GM12875 (cell line): ENCODE measurements around the gene CCDC78.

ENCODE experiments used
- H3K4me3 ChIP-seq: one replicate; pipeline ENCODE4 v1.5.1; 2011; ENCODE audit warnings: low read depth, low read length, control low read depth
- TF ChIP-seq, protein P1 (sequence below): IDR thresholded peaks from 2 replicates; pipeline ENCODE4 v1.5.1; 2011; ENCODE audit warnings: low read depth, mild to moderate bottlenecking, control low read depth, inconsistent platforms, low read length, moderate library complexity, borderline replicate concordance; ENCODE audit not compliant: insufficient read depth

The CCDC78 gene

DNA sequence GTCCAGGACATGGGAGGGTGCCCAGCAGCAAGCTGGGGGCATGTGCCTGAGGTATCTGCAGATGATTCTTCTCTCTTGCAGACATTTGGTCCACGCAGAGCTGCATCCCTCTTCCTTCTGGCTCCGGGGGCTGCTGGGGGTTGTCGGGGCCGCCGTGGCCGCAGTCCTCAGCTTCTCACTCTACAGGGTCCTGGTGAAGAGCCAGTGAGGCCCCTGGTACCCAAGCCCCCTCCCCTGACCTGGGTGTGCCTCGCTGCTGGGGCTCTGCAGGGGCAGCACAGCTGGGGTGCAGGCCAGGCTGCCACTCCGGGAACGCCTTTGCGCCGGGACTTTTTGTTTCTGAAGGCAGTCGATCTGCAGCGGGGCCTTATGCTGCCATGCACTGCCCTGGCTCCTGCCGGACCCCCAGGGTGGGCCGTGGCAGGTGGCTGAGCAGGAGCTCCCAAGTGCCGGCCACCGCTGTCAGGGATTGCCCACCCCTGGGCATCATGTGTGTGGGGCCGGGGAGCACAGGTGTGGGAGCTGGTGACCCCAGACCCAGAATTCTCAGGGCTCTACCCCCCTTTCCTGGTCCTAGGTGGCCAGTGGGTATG, 52.7 kb downstream of the CCDC78 start:
- TF ChIP-seq, protein P1, sequence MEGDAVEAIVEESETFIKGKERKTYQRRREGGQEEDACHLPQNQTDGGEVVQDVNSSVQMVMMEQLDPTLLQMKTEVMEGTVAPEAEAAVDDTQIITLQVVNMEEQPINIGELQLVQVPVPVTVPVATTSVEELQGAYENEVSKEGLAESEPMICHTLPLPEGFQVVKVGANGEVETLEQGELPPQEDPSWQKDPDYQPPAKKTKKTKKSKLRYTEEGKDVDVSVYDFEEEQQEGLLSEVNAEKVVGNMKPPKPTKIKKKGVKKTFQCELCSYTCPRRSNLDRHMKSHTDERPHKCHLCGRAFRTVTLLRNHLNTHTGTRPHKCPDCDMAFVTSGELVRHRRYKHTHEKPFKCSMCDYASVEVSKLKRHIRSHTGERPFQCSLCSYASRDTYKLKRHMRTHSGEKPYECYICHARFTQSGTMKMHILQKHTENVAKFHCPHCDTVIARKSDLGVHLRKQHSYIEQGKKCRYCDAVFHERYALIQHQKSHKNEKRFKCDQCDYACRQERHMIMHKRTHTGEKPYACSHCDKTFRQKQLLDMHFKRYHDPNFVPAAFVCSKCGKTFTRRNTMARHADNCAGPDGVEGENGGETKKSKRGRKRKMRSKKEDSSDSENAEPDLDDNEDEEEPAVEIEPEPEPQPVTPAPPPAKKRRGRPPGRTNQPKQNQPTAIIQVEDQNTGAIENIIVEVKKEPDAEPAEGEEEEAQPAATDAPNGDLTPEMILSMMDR: no peak
- H3K4me3 ChIP-seq: no peak overlapping the region

DNA sequence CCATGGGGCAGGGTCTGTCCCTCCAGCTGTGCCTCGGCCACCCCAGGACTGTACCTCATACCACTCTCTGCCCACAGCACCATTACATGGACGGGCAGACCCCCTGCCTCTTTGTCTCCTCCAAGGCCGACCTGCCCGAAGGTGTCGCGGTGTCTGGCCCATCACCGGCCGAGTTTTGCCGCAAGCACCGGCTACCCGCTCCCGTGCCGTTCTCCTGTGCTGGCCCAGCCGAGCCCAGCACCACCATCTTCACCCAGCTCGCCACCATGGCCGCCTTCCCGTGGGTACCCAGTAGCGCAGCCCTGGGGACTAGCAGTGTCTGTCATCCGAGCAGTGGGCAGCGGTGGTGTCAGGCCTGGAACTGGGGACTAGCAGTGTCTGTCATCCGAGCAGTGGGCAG, 53.4 kb downstream of the CCDC78 start:
- no peak overlapping the region for H3K4me3 ChIP-seq
- TF ChIP-seq, protein P1: no peak
